ENCODE results near the gene TAF4.
"Not testable (repeated sequence)": the region's sequence is repeated elsewhere in the genome, so short reads cannot be mapped to it uniquely, and the experiment has no call there.

Gene TAF4

DNA sequence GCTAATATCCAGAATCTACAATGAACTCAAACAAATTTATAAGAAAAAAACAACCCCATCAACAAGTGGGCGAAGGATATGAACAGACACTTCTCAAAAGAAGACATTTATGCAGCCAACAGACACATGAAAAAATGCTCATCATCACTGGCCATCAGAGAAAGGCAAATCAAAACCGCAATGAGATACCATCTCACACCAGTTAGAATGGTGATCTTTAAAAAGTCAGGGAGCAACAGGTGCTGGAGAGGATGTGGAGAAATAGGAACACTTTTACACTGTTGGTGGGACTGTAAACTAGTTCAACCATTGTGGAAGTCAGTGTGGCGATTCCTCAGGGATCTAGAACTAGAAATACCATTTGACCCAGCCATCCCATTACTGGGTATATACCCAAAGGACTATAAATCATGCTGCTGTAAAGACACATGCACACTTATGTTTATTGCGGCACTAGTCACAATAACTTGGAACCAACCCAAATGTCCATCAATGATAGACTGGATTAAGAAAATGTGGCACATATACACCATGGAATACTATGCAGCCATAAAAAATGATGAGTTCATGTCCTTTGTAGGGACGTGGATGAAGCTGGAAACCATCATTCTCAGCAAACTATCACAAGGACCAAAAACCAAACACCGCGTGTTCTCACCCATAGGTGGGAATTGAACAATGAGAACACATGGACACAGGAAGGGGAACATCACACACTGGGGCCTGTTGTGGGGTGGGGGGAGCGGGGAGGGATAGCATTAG lies 6.2 kb upstream of the TAF4 start:
- not testable (repeated sequence) for DNase-seq

DNA sequence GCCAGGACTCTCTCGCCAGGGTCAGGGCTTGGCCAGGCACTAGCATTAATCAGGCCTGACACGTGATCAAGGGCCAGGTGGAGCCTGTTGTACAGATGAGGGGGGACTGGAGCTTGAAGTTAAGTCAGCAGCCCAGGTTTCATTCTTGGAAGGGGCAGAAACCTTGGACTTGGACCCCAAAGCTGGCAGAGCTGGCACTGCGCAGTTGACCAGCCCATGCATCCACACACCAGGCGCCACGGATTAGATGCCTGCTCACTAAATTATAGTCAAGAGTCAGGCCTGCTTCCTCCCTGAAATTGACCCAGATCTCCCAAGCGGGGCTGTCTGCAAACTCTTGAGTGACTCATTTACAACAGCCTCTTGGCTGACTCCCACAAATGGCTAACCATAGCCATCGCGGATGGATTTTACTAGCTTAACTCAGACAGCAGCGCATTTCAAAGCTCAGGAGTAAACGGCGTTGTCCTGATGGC lies 4.1 kb upstream of the TAF4 start:
- DNase-seq: no peak

DNA sequence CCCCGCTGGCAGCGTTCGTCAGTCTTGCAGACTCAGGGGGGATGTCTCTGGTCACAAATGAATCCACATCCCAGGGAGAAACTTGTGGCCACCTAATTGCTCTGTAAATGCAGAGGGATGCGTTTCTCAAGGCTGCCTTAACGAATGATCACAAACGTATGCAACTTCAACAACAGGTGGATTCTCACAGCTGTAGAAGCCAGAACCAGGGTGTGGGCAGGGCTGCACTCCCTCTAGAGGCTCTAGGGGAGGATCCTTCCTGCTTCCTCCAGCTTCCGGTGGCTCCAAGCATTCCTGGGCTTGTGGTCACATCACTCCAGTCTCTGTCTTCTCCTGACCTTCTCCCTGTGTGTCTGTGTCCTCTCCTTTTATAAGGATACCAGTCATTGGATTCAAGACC lies 3.3 kb upstream of the TAF4 start:
- no peak for DNase-seq

DNA sequence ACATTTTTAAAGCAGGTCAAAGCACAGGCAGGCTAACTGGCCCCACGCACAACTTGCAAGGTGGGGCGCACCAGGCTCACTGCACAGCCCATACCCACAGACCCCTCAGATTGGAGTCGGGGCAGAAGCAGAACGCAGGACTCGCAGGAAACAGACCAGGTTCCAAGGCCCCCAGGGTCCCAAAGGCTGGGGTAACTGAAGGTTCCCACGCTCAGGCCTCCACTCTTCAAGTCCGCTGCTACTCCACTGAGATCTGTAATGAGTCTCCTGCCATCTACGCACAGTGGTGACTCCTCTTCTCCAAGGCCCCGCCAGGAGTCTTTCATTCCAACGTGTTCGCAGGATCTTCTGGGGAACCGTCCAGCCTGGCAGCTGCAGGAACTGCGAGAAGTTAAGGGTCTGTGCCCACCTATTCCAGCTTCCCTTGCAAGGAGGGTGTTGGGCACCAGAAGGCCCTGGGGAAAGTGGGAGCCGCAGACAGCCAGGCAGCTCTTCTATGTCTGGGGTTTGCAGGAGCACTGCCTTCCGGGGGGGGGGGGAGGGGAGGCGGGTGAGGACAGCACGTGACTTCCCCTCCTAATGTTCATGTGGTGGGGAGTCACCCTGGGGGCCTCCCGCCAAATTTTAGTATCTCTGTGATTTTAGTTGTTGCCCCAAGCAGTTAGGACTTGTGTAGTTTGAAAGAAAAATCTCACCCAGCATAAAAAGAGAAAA lies 2.0 kb upstream of the TAF4 start:
- DNase-seq: no peak

DNA sequence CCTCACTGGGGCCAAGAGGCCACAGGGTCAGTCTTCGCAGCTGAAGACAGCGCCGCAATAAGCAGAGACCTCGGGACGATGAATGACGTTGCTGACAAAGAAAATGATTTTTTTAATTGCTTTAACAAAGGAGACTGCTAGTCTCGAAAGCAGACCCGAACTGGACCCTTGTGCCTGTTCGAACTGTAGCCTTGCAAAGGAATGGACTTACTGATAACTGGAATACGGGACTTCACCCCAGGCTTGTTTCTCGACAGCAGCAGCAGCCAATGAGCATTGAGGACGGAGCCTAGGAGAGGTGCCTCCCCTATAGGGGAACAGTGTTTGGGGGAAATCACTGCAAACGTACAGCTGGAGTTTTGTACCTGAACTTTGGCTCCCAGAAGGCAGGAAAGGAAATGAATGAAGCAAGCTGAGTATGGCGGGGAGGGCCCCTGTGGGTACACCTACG lies 1.3 kb upstream of the TAF4 start:
- DNase-seq: no peak

DNA sequence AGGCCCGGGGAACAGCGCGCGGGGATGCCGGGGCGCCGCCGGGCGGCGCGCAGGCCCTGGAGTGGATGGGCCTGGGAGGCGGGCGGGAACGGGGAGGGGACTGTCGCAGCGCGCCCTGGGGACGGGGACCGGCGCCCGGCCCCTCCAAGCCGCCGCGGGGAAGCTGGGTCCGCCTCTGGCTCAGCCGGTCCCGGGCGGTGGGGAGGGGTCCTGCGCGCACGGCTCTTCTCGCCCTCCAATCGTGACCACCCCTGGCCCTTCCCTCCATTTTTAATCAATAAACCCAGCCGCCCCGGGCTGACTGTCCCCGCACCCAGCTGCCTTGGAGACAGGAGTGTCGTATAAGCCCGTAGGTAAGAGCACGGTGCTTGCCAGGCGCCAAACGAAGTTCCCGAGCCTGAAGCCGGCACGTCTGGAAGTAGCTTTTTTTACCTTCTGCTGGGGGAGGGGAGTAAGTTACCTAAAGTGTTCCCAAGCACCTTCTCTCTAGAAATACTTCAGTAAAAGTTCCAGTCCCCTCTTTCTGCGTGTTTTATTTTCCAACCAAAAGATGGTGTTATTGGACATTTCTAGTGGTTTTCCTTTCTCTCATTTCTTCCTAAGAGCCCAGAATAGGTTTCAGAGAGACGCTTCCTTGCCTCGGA lies 780 bp upstream of the TAF4 start:
- DNase-seq: peak; percentile 34

DNA sequence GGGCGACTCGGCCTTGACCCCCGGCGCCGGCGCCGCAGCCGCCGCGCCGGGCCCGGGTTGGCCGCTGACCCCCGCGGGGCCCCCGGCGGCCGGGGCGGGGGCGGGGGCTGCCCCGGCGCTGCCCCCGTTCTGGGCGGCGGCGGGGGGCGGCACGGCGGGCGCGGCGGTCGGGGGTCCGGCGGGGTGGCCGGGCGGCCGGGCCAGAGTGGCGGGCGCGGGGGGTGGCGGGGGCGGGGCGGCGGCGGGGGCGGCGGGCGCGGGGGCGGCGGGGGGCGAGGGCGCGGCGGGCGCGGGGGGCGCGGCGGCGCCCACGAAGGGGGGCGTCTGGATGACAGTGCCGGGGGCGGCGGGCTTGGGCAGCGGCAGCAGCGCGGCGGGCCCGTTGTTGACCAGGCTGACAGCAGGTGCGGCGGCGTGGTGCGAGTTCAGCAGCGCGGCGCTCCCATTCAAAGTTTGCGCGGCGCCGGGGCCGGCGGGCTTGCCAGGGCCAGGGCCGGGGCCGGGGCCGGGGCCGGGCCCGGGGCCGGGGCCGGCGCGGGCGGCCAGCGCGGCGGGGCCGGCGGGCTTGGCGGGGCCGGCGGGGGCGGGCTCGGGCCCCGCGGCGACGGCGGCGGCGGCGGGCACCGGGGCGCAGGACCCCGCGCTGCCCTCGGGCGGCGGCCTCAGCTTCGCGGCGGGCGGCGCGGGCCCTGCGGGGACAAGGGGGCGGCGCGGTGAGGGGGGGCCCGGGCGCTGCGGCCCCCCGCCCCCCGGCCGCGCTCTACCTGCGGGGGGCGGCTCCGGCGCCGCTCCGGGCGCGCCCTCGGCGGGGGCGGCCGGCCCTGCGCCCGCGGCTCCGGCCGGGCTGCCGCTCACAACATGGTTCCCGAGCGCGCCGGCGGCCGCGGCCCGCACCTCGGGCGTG lies 659 bp downstream of the TAF4 start:
- no peak for DNase-seq

DNA sequence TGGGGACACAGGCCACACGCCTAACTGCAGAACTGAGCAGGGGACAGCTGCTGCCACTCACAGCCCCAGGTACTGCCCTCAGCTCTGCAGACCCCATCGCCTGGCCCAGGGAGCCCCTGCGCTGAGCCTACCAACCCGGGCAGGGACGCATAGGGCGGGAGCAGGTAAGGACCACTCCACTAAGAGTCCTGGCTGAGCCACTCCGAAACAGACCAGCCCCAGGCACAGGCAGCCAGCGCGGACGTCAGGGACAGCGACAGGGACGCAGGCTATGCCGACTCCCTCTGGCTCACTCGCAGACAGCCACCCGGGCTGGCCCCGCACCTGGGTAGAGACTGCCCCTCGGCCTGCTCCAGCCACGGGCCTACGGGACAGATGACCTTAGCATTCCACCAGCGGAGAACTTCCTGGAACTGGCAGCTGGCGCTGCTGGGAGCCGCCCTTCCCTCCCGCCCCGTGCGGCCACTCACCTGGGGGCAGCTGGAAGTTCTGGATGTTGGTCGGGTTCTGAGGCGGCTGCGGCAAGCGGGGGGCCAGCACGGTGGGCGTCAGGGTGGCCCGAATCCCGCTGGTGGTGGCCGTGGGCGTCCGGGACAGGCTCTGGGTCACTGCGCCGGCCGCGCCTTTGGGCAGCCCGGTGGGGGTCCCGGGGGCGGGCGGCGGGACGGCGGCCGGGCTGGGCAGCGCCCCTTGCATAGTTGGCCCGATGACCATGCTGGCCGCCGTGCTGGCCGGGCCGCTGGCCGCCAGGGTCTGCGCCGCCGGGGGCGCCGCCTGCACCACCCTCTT lies 1.5 kb downstream of the TAF4 start:
- no peak for DNase-seq

DNA sequence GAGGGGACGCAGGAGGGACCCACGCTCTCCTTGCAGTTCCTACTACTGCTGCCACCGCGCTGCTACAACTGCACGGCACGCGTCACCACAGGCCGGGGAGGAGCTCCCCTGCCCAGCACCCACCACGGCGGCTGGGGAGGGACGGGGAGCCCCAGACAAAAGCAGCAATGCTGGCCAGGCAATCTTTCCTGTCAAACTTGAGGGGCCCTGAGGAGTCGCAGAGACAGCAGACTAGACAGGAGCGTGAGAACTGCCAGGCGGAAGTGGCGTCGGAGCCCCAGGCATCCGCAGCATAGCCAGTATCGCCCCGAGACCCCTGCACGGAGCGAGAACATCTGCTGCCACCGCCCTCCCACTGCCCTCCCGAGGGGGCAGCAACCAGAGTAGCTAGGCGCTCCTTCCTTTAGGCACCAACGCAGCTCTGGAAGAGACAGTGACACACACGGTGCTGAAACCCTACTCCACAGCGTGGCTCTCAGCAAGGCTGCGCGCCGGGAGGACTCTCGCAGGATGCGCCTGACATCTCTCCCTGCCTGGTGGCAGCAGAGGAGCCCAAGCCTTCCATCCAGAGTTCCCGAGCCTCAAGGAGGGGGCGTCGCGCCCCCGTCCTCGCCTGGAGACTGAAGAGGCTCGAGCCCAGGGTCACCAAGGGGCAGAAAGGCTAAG lies 2.2 kb downstream of the TAF4 start:
- DNase-seq: no peak

DNA sequence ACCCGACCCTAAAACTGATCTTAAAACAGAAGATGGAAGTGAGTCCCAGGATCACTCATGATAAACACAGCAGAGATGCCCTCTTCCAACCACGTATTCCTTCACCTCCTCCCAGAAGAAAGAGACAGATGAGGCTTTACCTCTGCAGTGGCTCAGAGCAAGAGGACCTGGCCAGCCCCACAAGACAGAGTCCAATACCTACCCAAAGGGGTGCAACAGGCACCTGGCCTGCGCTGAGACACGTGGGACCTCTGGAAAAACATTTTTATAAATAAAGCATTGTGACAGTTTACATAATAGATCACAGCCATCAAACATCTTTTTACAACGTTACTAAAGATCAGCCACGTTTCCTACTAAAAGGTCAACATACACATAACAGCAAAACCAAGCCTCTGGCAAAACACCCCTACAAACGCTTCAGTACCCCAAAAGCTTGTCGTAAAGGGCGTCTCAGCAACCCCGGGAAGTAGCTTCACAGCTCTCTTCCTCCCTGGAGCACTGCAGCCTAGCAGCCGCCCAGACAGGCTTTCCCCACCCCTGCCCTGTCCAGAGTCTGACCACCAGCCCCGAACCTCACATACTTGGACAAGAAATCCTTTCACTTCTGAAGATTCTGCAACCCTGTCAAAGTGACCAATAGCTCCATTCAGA lies 2.9 kb downstream of the TAF4 start:
- no peak for DNase-seq

DNA sequence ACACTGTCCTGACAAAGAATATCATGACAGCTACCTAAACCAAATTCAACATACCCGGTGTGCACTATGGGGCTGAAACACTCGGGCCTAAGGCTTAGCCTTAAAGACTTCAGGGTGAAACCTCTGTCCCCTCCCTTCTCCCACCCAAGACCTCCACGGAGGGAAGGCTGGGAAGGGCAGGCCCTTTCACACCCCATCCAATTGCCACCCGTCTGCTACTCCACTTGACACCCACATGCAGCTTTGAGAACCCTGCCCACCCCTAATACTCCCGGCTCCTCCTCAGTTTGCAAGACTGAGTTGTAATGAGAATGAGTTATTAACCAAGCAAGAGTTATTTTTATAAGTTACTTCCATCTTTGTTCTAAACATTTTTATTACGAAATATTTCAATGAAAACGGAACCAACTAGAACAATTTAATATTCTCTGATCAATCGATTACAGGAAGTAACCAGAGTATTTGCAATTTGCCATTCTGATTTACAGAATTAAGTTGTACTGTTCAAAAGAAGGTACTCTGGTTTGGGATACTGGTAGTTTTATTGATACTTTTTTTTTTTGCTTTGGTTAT lies 3.7 kb downstream of the TAF4 start:
- DNase-seq: no peak

DNA sequence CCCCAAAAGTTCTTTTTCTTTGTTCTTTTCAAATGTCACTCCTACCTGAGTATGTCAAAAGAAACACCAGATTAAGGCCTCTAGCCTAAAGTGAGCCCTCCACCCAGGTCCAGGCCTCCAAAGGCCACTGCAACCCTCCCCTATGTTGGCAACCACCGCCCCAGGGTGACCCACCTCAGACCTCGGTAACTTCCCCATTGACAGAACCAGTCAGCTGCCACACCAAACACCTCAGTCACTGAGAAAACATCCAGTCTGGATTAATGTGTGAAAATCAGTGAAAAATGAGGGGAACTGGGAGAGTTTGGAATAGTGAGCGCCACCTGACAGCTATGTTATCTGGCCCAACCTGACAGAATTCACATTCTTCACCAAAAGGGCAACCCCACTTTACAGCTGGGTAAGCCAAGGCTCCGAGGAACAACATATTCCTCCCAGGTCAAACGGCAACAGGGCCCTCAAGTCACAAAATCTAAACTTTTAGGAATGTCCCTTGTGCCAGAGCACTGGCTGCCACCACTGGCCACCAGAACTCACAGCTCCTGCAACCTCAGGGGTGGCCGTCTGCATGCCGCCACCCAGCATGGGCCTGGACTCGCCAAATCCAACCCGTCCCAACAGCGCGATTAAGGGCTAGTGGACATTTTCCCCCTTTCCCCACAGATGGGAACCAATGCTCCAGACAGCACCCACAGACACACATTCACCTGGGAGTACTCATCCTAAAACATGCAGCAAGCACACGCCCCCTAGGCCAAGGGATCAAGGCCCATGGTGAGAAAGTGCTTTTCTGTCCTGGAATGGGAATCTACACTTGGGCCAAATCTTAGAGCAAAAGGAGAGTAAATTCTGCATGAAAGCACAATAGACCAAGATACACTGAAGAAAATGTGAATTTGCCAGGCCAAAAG lies 4.8 kb downstream of the TAF4 start:
- DNase-seq: no peak

DNA sequence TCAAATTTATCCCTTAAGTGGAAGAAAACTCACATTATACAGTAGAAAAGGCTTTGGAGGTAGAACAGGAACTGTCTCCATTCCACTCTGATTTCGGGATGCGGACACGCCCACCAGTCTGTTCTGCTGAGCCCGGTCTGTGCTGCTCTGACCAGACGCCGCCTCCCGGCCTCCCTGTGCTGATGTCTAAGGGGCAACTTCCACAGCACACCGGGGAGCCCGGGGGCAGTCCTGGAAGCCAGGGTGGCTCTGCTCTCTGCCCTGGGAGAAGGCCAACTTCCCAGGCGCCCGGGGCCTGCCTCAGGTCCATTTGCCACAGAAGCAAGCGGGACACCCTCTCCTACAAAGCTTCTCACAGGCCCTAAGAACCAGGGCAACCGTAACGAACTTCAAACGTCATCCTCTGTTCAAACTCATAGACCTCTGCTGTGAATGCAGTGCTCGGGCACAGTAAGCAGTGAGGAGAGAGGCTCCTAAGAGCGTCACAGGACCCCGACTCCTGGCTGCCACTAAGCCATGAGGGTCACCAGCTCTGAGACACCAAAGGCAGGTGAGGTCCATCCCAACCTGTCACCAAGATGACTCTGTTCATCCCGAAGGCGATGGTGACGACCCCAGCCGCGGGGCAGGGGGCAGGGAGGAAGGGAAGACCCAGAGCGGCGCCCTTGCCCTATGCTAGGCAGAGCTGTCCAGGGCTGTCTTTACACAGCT lies 5.6 kb downstream of the TAF4 start:
- DNase-seq: no peak

DNA sequence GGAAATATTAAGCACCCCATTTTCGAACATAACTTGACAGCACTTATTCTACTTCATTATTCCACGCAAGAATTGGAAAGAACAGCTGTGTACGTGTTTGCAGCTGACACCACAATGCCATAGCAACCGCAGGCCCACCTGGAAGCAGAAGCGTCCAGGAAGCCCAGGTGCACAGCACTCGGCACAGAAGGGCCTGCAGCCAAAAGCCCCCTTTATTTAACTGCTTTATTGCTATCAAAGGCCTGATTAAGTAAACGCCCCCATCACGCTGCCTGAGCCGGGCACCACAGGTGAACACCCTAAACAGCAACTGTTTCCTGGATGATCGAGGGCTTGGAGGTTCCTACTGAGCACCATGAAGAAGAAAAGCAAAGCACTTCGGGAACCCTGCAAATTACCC lies 6.3 kb downstream of the TAF4 start:
- no peak for DNase-seq

DNA sequence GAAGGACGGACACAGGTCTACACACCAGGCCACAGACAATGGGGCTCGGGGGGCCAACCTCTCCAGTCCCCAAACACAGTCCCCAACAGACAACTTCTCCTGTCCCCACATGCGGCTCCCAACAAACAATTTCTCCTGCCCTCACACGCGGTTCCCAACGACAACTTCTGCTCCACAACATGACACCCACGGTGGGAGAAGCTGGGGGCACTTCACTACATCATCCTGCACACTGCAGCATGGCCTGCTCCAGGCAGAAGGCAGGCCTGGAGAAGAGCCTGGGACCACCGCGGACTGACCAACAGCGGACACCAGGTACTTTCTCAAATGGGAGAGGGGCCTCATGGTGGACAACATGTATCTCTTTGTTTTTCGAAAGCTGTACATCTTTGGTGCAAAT lies 6.7 kb downstream of the TAF4 start:
- DNase-seq: no peak

DNA sequence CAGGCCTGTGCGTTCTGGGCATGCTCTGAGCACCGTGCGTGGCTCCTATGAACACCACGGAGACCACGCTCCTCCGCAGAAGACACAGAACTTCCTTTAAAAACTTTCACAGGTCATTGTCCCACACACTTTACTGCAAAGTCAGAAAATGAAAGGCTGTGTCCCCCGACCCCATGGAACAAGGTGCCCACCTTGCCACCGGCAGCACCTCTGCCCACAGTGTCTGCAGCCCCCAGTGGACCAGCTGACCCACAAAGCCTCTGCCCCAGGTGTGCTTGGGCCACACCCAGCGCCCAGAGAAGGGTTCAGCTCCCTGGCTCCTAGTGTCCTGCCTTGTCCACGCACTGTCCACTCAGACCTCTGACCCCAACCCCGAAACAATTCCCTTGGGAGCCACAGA lies 8.7 kb downstream of the TAF4 start:
- no peak for DNase-seq

DNA sequence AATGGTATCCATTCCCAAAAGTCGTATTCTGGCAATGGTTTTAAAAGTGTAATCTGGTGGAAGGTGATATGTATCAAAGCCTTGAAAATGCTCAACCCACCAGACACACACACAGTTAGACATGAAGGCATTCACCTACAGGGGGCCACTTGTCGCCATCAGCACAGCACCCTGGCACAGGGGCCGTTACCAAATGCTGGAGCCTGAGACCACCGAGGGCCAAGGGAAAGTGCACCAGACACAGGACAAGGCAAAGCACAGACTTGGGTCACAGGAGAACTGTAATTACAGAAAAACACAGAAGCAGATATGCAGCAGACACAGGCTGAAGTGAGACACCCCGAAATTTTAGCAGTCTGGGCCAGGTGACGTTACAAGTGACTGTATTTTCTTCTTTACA lies 9.3 kb downstream of the TAF4 start:
- no peak for DNase-seq

DNA sequence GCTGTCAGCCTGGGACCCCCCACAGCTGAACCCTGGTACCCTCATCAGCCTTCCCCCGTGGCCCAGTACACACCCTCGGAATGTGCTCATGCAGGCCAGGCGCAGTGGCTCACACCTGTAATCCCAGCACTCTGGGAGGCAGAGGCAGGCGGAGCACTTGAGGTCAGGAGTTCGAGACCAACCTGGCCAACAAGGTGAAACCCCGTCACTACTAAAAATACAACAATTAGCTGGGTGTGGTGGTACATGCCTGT lies 9.9 kb downstream of the TAF4 start:
- DNase-seq: not testable (repeated sequence)
